Testis (tissue), 2 donors: Measurements from ENCODE around the gene CALB2.

Experiments used
- CTCF ChIP-seq, 3 experiments: fragments of 450-650 bp in 2 of 3; fragments of 200-600 bp in 1 of 3; sonication (generic) in 1 of 3; IDR thresholded peaks; one replicate each; pipeline ENCODE4 v1.5.1; 2016 to 2019; ENCODE audit warnings: antibody characterized with exemption in 3 of 3, mild to moderate bottlenecking in 2 of 3, moderate library complexity in 1 of 3
- POLR2A ChIP-seq: fragments of 450-650 bp; IDR thresholded peaks from one replicate; pipeline ENCODE4 v1.6.1; 2017; ENCODE audit warnings: antibody characterized with exemption, mild to moderate bottlenecking, moderate library complexity

- TF ChIP-seq CTCF (IDR thresholded peaks at IDR 0.05) (no peak), POLR2A (no peak)
These were observed 41.5 kb downstream of the CALB2 start for GRCh38 chr16:71399801-71400563.
